ENCODE data around the gene BMP2. TPM values are rescaled to one million over a fixed set of nuclear protein-coding genes. Genes with fewer than 3 reads are reported as not detected.

Gene BMP2
- total and polyA plus RNA-seq, 8 donors, result 14.7 to 38.9 (median 18.2) TPM

DNA sequence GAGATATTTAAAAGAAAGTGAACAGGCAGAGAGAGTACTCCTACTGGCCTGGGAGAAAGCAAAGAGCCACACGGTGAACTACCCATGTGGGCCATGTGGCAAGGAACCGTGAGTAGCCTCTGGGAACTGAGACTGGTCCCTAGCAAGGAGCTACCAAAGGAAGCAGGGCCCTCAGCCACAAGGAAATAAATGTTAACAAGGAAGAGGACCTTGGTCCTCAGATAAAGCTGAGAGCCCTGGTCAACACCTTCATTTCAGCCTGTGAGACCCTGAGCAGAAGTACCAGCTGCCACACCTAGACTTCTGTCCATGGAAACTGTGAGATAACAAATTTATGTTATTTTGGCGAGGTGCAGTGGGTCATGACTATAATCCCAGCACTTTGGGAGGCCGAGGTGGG, 25.3 kb downstream of the BMP2 start:
- Histone ChIP-seq H3K27ac (no peak overlapping the region), H3K4me1 (no peaks in the 10 kb centered on the region), H3K9me3 (no peaks in the 10 kb centered on the region), H3K36me3 (no peaks in the 10 kb centered on the region), H3K4me3 (no peak overlapping the region), H3K27me3 (peaks cover 0 to 8% of the 10 kb centered on the region in 2 donors)
- TF ChIP-seq, protein P1, sequence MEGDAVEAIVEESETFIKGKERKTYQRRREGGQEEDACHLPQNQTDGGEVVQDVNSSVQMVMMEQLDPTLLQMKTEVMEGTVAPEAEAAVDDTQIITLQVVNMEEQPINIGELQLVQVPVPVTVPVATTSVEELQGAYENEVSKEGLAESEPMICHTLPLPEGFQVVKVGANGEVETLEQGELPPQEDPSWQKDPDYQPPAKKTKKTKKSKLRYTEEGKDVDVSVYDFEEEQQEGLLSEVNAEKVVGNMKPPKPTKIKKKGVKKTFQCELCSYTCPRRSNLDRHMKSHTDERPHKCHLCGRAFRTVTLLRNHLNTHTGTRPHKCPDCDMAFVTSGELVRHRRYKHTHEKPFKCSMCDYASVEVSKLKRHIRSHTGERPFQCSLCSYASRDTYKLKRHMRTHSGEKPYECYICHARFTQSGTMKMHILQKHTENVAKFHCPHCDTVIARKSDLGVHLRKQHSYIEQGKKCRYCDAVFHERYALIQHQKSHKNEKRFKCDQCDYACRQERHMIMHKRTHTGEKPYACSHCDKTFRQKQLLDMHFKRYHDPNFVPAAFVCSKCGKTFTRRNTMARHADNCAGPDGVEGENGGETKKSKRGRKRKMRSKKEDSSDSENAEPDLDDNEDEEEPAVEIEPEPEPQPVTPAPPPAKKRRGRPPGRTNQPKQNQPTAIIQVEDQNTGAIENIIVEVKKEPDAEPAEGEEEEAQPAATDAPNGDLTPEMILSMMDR (IDR thresholded peaks at IDR 0.05), result no peak
- DNase-seq (no peak), ATAC-seq (no peak)
- intact Hi-C loops (cut with DNase I), result no loop called here

DNA sequence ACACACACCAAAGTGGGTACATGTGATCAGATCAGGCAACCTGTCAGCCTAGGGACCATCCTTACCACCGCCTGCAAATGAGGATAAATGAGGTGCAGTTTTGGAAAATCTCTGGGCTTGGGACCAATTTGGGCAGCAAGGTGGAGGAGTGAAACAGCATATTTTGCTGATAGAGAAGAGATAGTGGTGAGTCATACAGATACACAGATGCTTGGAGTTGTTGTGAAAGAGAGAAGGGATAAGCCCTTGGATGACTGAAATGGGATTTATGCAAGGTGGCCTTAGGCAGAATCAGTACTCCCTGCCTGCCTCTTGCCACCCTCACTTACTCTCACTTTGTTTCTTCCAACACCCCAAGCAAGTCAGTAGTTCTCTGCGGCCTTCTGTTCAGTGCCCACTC, 34.7 kb downstream of the BMP2 start:
- intact Hi-C loops (cut with DNase I), result no loop called here

DNA sequence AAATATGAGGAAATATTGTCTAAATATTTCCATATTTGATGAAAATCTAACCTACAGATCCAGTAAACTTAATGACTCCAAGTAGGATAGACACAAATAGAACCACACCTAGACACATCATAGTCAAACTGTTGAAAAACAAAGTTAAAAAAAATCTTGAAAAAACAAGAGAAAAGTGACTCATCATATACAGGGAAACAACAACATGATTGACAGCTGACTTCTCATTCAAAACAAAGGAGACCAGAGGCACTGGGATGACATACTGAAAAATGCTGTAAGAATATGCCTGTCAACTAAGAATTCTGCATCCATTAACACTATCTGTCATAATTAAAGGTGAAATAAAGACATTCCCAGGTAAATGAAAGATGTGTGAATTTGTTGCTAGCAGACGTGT, 38.8 kb downstream of the BMP2 start:
- no peak for DNase-seq
- intact Hi-C loops (cut with DNase I), result no loop called here
- Histone ChIP-seq H3K4me1 (no peaks in the 10 kb centered on the region), H3K4me3 (no peak overlapping the region), H3K9me3 (peaks cover 0 to 4% of the 10 kb centered on the region in 2 donors), H3K27me3 (no peaks in the 10 kb centered on the region), H3K27ac (no peak overlapping the region), H3K36me3 (no peaks in the 10 kb centered on the region)
- no peak for ATAC-seq
- TF ChIP-seq, protein P1 (IDR thresholded peaks at IDR 0.05), result no peak

More for the DNA sequence above, 34.7 kb downstream of the BMP2 start:
- peaks cover 0 to 4% of the 10 kb centered on the region in 2 donors for H3K9me3 ChIP-seq
- H3K4me3 ChIP-seq, result no peak overlapping the region
- H3K27ac ChIP-seq, result no peak overlapping the region
- TF ChIP-seq, protein P1 (IDR thresholded peaks at IDR 0.05), result no peak
- H3K36me3 ChIP-seq, result no peaks in the 10 kb centered on the region
- no peaks in the 10 kb centered on the region for H3K27me3 ChIP-seq
- DNase-seq (no peak), ATAC-seq (no peak)
- no peaks in the 10 kb centered on the region for H3K4me1 ChIP-seq

DNA sequence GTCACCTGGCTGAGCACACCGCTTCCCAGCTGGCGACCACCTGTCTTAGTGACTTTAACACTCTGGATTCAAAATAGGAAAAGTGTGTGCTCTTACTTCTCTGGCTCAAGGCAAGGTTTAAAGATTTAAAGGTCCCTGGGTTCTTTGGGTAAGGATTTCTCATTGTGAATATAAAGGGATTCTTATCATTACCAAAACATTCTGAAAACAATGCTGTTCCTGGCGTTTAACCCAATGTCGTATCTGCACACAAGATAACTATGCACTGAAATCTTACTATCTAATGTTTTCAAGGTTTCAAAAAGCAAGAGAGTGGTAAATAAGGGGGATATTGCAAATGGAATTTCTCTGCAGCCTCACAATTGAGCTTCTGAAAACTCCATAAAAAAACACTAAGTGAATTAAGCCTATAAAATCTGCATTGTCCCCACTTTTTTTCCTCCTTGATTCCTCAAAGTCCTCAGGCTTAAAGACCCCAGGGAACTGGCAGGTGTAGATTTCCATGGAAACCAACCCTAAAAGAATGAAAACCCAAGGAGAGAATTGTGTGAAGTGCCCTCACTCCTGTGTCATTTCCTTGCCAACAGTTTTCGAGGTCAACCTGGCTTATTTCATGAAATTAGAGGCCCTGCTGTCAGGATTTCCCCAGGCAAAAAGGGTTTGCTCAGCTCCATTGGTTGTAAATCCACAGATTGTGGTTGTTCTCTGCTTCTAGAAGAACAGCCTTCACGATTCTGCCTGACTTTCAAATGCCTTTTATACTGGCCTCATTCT, 44.0 kb downstream of the BMP2 start:
- no peaks in the 10 kb centered on the region for H3K4me1 ChIP-seq
- no peak overlapping the region for H3K27ac ChIP-seq
- TF ChIP-seq, protein P1 (IDR thresholded peaks at IDR 0.05), result no peak
- peaks cover 0 to 17% of the 10 kb centered on the region in 2 donors for H3K27me3 ChIP-seq
- H3K4me3 ChIP-seq, result no peak overlapping the region
- peaks cover 0 to 2% of the 10 kb centered on the region in 2 donors for H3K9me3 ChIP-seq
- DNase-seq (no peak), ATAC-seq (no peak)
- no peaks in the 10 kb centered on the region for H3K36me3 ChIP-seq
- intact Hi-C loops (cut with DNase I), result no loop called here

DNA sequence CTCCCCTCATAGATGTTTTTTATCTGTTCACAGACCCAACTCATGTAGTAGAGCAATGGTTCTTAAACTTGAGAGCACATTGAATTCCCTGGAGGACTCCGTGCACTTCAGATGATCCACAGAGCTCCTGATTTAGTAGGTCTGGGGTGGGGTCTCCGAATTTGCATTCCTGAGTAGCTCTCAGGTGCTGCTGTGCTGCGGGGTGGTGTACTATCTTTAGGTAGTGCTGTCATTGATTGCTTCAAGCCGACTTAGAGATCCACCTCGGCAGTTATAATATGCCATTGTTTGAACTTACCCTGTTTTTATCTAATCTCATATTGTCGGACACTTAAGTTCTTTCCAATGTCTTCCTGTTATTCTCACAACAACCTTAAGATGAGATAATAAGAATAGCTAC, 45.0 kb downstream of the BMP2 start:
- Histone ChIP-seq H3K9me3 (no peaks in the 10 kb centered on the region), H3K27me3 (peaks cover 0 to 17% of the 10 kb centered on the region in 2 donors), H3K4me1 (no peaks in the 10 kb centered on the region), H3K4me3 (no peak overlapping the region), H3K36me3 (no peaks in the 10 kb centered on the region), H3K27ac (no peak overlapping the region)
- DNase-seq (no peak), ATAC-seq (no peak)
- TF ChIP-seq, protein P1 (IDR thresholded peaks at IDR 0.05), result no peak
- intact Hi-C loops (cut with DNase I), result no loop called here

Measured in left lung (tissue), 10 donors.